Astrocyte of the cerebellum (primary cell): Measurements from ENCODE around the gene UNC45A.

Source experiments
- DNase-seq: peaks from one replicate; pipeline ENCODE4 v3.0.0-alpha.2; 2011; ENCODE audit warnings: low read depth
- H3K4me3 ChIP-seq: 2 replicates; pipeline ENCODE4 v1.5.1; 2011; ENCODE audit warnings: mild to moderate bottlenecking, low read depth, low read length, moderate library complexity
- CTCF ChIP-seq: IDR thresholded peaks from 2 replicates; pipeline ENCODE4 v1.5.1; 2012; ENCODE audit warnings: low read length, low read depth, moderate library complexity, mild to moderate bottlenecking; ENCODE audit errors: missing control alignments
- in situ Hi-C: cut with HindIII; loops from 2 replicates; pipeline ENCODE4 v1.10.0; 2017; ENCODE audit warnings: low sequenced_read_pairs

UNC45A gene

GRCh38 chr15:90889736-90890456 is 45.2 kb upstream of the UNC45A start:
- TF ChIP-seq CTCF: no peak
- DNase-seq: no peak
- no peak overlapping the region for H3K4me3 ChIP-seq
- in situ Hi-C loops: no loop called here

GRCh38 chr15:90890839-90891238 is 44.2 kb upstream of the UNC45A start:
- in situ Hi-C loops: no loop called here
- TF ChIP-seq CTCF: no peak
- DNase-seq: no peak
- no peak overlapping the region for H3K4me3 ChIP-seq

DNA sequence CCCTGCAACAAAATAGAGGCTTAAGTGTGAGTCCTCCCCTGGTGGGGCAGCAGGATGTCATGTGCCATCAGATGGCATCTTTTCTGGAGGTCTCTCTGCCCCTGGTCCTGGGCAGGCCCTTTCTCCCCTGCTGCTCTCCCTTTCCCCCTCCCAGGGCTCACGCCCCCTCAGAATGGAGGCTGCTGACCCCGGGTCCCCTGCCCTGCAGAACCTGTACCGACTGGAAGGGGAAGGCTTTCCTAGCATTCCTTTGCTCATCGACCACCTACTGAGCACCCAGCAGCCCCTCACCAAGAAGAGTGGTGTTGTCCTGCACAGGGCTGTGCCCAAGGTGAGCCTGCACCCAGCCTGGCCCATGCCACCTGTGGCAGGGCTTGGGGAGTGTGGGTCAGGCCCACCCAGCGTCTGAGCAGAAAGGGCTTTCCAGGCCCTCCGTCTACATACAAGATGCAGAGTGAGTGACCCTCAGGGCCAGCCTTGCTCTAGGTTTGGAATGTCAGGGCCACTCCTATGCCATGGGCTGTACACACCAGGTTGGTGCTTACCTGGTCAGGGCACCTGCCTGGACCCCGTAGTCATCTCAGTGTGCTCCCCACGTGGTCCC is 43.6 kb upstream of the UNC45A start:
- no peak for DNase-seq
- no peak for TF ChIP-seq CTCF
- no peak overlapping the region for H3K4me3 ChIP-seq
- in situ Hi-C loops: no loop called here

GRCh38 chr15:90892023-90892422 is 43.1 kb upstream of the UNC45A start:
- H3K4me3 ChIP-seq: no peak overlapping the region
- in situ Hi-C loops: no loop called here
- no peak for TF ChIP-seq CTCF
- no peak for DNase-seq

DNA sequence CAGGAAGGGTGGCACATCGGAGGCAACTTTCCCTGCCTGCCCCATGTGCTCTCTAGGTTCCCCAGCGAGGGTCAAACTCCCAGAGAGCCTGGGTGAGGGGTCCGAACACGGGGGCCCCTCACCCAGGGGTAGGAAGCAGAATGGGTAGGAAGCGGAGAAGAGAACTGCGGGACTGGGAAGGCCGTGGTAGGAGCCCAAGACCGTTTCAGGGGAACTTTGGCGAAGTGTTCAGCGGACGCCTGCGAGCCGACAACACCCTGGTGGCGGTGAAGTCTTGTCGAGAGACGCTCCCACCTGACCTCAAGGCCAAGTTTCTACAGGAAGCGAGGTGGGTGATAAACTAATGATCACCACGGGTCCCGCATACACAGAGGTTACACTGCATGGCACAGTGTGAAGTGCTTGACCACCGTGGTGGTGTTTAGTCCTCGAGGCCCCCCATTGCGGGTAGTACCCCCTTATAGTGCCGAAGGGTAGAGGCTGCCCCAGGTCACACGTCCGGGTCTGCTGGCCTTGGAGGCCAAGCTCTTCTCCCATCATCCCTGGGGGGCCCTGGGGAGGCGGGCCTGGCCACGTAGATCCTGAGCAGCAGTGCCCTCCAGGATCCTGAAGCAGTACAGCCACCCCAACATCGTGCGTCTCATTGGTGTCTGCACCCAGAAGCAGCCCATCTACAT is 42.4 kb upstream of the UNC45A start:
- TF ChIP-seq CTCF: no peak
- in situ Hi-C loops: no loop called here
- DNase-seq: no peak
- no peak overlapping the region for H3K4me3 ChIP-seq

GRCh38 chr15:90893175-90894090 is 41.7 kb upstream of the UNC45A start:
- no peak for DNase-seq
- no peak for TF ChIP-seq CTCF
- H3K4me3 ChIP-seq: no peak overlapping the region
- in situ Hi-C loops: no loop called here
